Measurements from ENCODE around the gene ID3.

DNA sequence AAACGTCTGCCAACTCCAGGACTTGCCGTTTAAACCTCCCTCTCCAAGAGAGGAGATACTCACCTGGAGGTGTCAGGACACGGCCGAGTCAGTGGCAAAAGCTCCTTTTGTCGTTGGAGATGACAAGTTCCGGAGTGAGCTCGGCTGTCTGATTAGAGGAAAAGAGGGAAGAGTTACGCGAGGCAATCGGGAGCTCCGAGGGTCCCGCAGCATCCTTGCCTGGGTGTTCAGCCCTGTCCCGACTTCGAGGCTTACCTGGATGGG lies 497 bp downstream of the ID3 start:
- no peak for TF ChIP-seq POLR2A (IDR thresholded peaks at IDR 0.05)
- TF ChIP-seq, protein P1, sequence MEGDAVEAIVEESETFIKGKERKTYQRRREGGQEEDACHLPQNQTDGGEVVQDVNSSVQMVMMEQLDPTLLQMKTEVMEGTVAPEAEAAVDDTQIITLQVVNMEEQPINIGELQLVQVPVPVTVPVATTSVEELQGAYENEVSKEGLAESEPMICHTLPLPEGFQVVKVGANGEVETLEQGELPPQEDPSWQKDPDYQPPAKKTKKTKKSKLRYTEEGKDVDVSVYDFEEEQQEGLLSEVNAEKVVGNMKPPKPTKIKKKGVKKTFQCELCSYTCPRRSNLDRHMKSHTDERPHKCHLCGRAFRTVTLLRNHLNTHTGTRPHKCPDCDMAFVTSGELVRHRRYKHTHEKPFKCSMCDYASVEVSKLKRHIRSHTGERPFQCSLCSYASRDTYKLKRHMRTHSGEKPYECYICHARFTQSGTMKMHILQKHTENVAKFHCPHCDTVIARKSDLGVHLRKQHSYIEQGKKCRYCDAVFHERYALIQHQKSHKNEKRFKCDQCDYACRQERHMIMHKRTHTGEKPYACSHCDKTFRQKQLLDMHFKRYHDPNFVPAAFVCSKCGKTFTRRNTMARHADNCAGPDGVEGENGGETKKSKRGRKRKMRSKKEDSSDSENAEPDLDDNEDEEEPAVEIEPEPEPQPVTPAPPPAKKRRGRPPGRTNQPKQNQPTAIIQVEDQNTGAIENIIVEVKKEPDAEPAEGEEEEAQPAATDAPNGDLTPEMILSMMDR (IDR thresholded peaks at IDR 0.05) = no peak
